ENCODE measurements around the gene OR51V1. TPM values are rescaled to one million over a fixed set of nuclear protein-coding genes. Genes with fewer than 3 reads are reported as not detected.
"Not testable (repeated sequence)": the region's sequence is repeated elsewhere in the genome, so short reads cannot be mapped to it uniquely, and the experiment has no call there.

OR51V1 gene
- not detected in 2 replicates for total RNA-seq (2013; cell fraction: nucleolus; rRNA removed)
- total RNA-seq (2014; rRNA removed): not detected in 2 replicates
- total RNA-seq (2014; rRNA removed; fragmentation: Illumina TruSeq; extraction: Trizol): not detected in 2 replicates
- not detected in 2 replicates for total RNA-seq (2021)
- polyA plus RNA-seq (2011; ENCODE audit: low read depth): not detected
- not detected in 2 replicates for polyA plus RNA-seq (2011; rRNA removed)
- not detected in 2 replicates for polyA plus RNA-seq (2011; cell fraction: cytosol; rRNA removed)
- polyA plus RNA-seq (2011; cell fraction: nucleus; rRNA removed): not detected in 2 replicates
- not detected in 2 replicates for polyA plus RNA-seq (2012)
- not detected in 2 replicates for polyA plus RNA-seq (2014; fragmentation: Illumina TruSeq; extraction: Trizol)
- polyA plus RNA-seq (2014; fragmentation: Nextera tagmentation; extraction: Ambion mirVana): not detected
- not detected in 2 replicates for polyA plus RNA-seq (2014; rRNA removed)
- not detected for polyA plus RNA-seq (2016; fragmentation: Nextera tagmentation; extraction: Ambion mirVana)
- not detected in 2 replicates for polyA minus RNA-seq (2011; rRNA and poly(A)+ RNA removed)
- not detected in 2 replicates for polyA minus RNA-seq (2011; cell fraction: cytosol; rRNA and poly(A)+ RNA removed)
- not detected in 2 replicates for polyA minus RNA-seq (2011; cell fraction: nucleus; rRNA and poly(A)+ RNA removed)
- not detected for Bru-seq, nascent RNA
- not detected for BruChase-seq, experiment 1, labeled RNA remaining after a 6-hour chase
- not detected for BruChase-seq, experiment 2, labeled RNA remaining after a 2-hour chase
- long read RNA-seq, experiment 1: 0 reads
- long read RNA-seq, experiment 2: 0 reads

- no peaks in the 10 kb centered on the region for H3K9me3 ChIP-seq (replicated peaks; ENCODE audit: control insufficient read depth, insufficient read depth, low read length)
- RAD21 ChIA-PET (ENCODE audit: unreplicated experiment): interaction anchor here (1.2 kb wide), 1 partner anchor 180 kb away, joined by 3 read pairs; no protein-coding TSS in a partner anchor
- in situ Hi-C loops (cut with MboI): loop anchor here (5.0 kb wide), 1 partner anchor 172 kb away; no protein-coding TSS in a partner anchor
- H3K36me3 ChIP-seq (ENCODE audit: control insufficient read depth in 2 of 2, insufficient read depth in 2 of 2, low read length in 1 of 2): no peaks in the 10 kb centered on the region
- no peak for TF ChIP-seq ETV6 (conservative IDR thresholded peaks at IDR 0.05 in 1 of 2, IDR thresholded peaks at IDR 0.05 in 1 of 2; ENCODE audit: borderline replicate concordance in 1 of 2, low read depth in 1 of 2)
- no peak for TF ChIP-seq RELA (IDR thresholded peaks at IDR 0.05; ENCODE audit: borderline replicate concordance, partially characterized antibody)
- TF ChIP-seq RUNX3 (IDR thresholded peaks at IDR 0.05; ENCODE audit: low read length): no peak
- TF ChIP-seq NR2F1 (conservative IDR thresholded peaks at IDR 0.05): no peak
- TF ChIP-seq ZNF687 (IDR thresholded peaks at IDR 0.05): no peak
- no peak for TF ChIP-seq RBBP5 (conservative IDR thresholded peaks at IDR 0.05)
- no peak for TF ChIP-seq CBFB (IDR thresholded peaks at IDR 0.05; ENCODE audit: low read depth)
- no peak for TF ChIP-seq CHD4 (IDR thresholded peaks at IDR 0.05)
- intact Hi-C loops (cut with micrococcal nuclease; ENCODE audit: unreplicated experiment): loop anchor here (5.0 kb wide), 1 partner anchor 78 kb away; no protein-coding TSS in a partner anchor
- WGBS (ENCODE audit: insufficient coverage, insufficient replicate concordance, low lambda C conversion rate, missing lambda C conversion rate): 0% methylated on average over 1 of the region's 1 CpG
- H3K4me1 ChIP-seq (ENCODE audit: control insufficient read depth, insufficient read depth, low read length): no peaks in the 10 kb centered on the region
- CTCF ChIA-PET: interaction anchor here (1.7 to 2.2 kb wide), 2 partner anchors 40 to 171 kb away, joined by 4 to 9 read pairs; no protein-coding TSS in a partner anchor
- SMC1A ChIA-PET (ENCODE audit: uncharacterized antibody, unreplicated experiment): no interaction called here
- H2AFZ ChIP-seq (ENCODE audit: control insufficient read depth, low read depth, low read length): no peak within 1 kb of the TSS
- no peaks in the 10 kb centered on the region for H3K27me3 ChIP-seq (replicated peaks in 1 of 2; ENCODE audit: control insufficient read depth in 2 of 2, insufficient read depth in 2 of 2, low read length in 1 of 2)
- no peak within 1 kb of the TSS for H3K4me3 ChIP-seq
- POLR2A ChIA-PET: no interaction called here
- BruUV-seq (replicated peaks): no TSS peak
- no peak within 1 kb of the TSS for H3K4me2 ChIP-seq (ENCODE audit: control insufficient read depth, insufficient read depth)
- no peak within 1 kb of the TSS for H3K9ac ChIP-seq (ENCODE audit: control insufficient read depth, insufficient read depth, low read length)
- H3K79me2 ChIP-seq (ENCODE audit: control insufficient read depth, insufficient read depth, low read length): no peaks in the 10 kb centered on the region
- no peaks in the 10 kb centered on the region for H4K20me1 ChIP-seq (ENCODE audit: control insufficient read depth, insufficient read depth)
- FAIRE-seq (no peak), ATAC-seq (no peak), DNase-seq (ENCODE audit: low read depth, low spot score) (no peak)
- H3K27ac ChIP-seq (ENCODE audit: control insufficient read depth, insufficient read depth): no peak within 1 kb of the TSS
These were observed at the start of gene OR51V1 for GRCh38 chr11:5200582-5200981. Gene OR51V1, minus strand, starts transcription at chr11:5200682. Its CDS starts 0 bp downstream, at chr11:5200682.

- H3K9me3 ChIP-seq (replicated peaks; ENCODE audit: control insufficient read depth, insufficient read depth, low read length); H4K20me1 ChIP-seq (ENCODE audit: control insufficient read depth, insufficient read depth); RAD21 ChIA-PET (ENCODE audit: unreplicated experiment); H2AFZ ChIP-seq (ENCODE audit: control insufficient read depth, low read depth, low read length); BruUV-seq (replicated peaks); SMC1A ChIA-PET (ENCODE audit: uncharacterized antibody, unreplicated experiment); H3K27ac ChIP-seq (ENCODE audit: control insufficient read depth, insufficient read depth); intact Hi-C loops (cut with micrococcal nuclease; ENCODE audit: unreplicated experiment); in situ Hi-C loops (cut with MboI); DNase-seq (ENCODE audit: low read depth, low spot score); H3K79me2 ChIP-seq (ENCODE audit: control insufficient read depth, insufficient read depth, low read length); CTCF ChIA-PET; H3K4me1 ChIP-seq (ENCODE audit: control insufficient read depth, insufficient read depth, low read length); H3K27me3 ChIP-seq (replicated peaks in 1 of 2; ENCODE audit: control insufficient read depth in 2 of 2, insufficient read depth in 2 of 2, low read length in 1 of 2); H3K4me2 ChIP-seq (ENCODE audit: control insufficient read depth, insufficient read depth); FAIRE-seq; H3K36me3 ChIP-seq (ENCODE audit: control insufficient read depth in 2 of 2, insufficient read depth in 2 of 2, low read length in 1 of 2); ATAC-seq; H3K9ac ChIP-seq (ENCODE audit: control insufficient read depth, insufficient read depth, low read length); H3K4me3 ChIP-seq; POLR2A ChIA-PET: not testable (repeated sequence)
- 0% methylated on average over 3 of the region's 9 CpGs for WGBS (ENCODE audit: insufficient coverage, insufficient replicate concordance, low lambda C conversion rate, missing lambda C conversion rate)
These were observed 49.4 kb upstream of the OR51V1 start, which contains the start of gene HBG1 for GRCh38 chr11:5249807-5250396. Gene HBG1, minus strand, starts transcription at chr11:5249857. Its CDS starts 53 bp downstream, at chr11:5249804.
